KMS-11 (cell line): Measurements from ENCODE around the gene MKRN2.
"Not testable (repeated sequence)": the region's sequence is repeated elsewhere in the genome, so short reads cannot be mapped to it uniquely, and the experiment has no call there.

Source experiments
- H2AFZ ChIP-seq: fragments of 200-600 bp; sonication (generic); 2 replicates; pipeline ENCODE4 v1.6.1; 2016; ENCODE audit warnings: antibody characterized with exemption, mixed run types, low read depth
- H3K27ac ChIP-seq: fragments of 200-600 bp; sonication (generic); 2 replicates; pipeline ENCODE4 v1.6.1; 2016; ENCODE audit warnings: mild to moderate bottlenecking, mixed run types
- H3K27me3 ChIP-seq: fragments of 200-600 bp; sonication (generic); 2 replicates; pipeline ENCODE4 v1.6.1; 2017; ENCODE audit warnings: mild to moderate bottlenecking, low read depth, mixed run types, moderate library complexity; ENCODE audit not compliant: insufficient read depth
- H3K36me3 ChIP-seq: fragments of 200-600 bp; sonication (generic); 2 replicates; pipeline ENCODE4 v1.6.1; 2017; ENCODE audit warnings: mild to moderate bottlenecking, mixed run types; ENCODE audit not compliant: insufficient read depth
- H3K4me1 ChIP-seq: fragments of 200-600 bp; sonication (generic); 2 replicates; pipeline ENCODE4 v1.6.1; 2016; ENCODE audit warnings: mild to moderate bottlenecking, low read depth, mixed run types; ENCODE audit not compliant: poor library complexity, severe bottlenecking
- H3K4me2 ChIP-seq: fragments of 200-600 bp; sonication (generic); 2 replicates; pipeline ENCODE4 v1.7.0; 2016; ENCODE audit warnings: mild to moderate bottlenecking, mixed run types
- H3K4me3 ChIP-seq: fragments of 200-600 bp; sonication (generic); IDR thresholded peaks from 2 replicates; pipeline ENCODE4 v1.6.1; 2017; ENCODE audit warnings: low read depth, low read length, mixed read lengths; ENCODE audit not compliant: insufficient read depth
- H3K79me2 ChIP-seq: fragments of 200-600 bp; sonication (generic); 2 replicates; pipeline ENCODE4 v1.6.1; 2016; ENCODE audit warnings: low read depth, mixed run types; ENCODE audit not compliant: insufficient read depth
- H3K9ac ChIP-seq: fragments of 200-600 bp; sonication (generic); 2 replicates; pipeline ENCODE4 v1.6.1; 2016; ENCODE audit warnings: mild to moderate bottlenecking, mixed run types
- H4K20me1 ChIP-seq: fragments of 200-600 bp; sonication (generic); 2 replicates; pipeline ENCODE4 v1.6.1; 2016; ENCODE audit warnings: mild to moderate bottlenecking, mixed run types; ENCODE audit not compliant: insufficient read depth
- CTCF ChIP-seq: fragments of 200-600 bp; sonication (generic); conservative IDR thresholded peaks from 2 replicates; pipeline ENCODE4 v1.6.1; 2017; ENCODE audit warnings: low read depth, mild to moderate bottlenecking, antibody characterized with exemption, low read length, moderate library complexity, mixed read lengths

Gene MKRN2

GRCh38 chr3:12627370-12627769 lies 70.5 kb downstream of the MKRN2 start:
- peaks cover 75% of the 10 kb centered on the region for H3K79me2 ChIP-seq
- no peak overlapping the region for H3K4me2 ChIP-seq
- no peaks in the 10 kb centered on the region for H4K20me1 ChIP-seq
- H3K4me1 ChIP-seq = peaks cover 66% of the 10 kb centered on the region
- H3K4me3 ChIP-seq = no peak overlapping the region
- no peaks in the 10 kb centered on the region for H3K27me3 ChIP-seq
- H2AFZ ChIP-seq = no peak overlapping the region
- TF ChIP-seq CTCF = no peak
- no peak overlapping the region for H3K9ac ChIP-seq
- no peaks in the 10 kb centered on the region for H3K36me3 ChIP-seq
- H3K27ac ChIP-seq = no peak overlapping the region

GRCh38 chr3:12628813-12629212 lies 71.9 kb downstream of the MKRN2 start:
- no peak for TF ChIP-seq CTCF
- no peaks in the 10 kb centered on the region for H3K36me3 ChIP-seq
- no peak overlapping the region for H3K4me3 ChIP-seq
- no peak overlapping the region for H3K4me2 ChIP-seq
- no peak overlapping the region for H2AFZ ChIP-seq
- H3K79me2 ChIP-seq = peaks cover 89% of the 10 kb centered on the region
- no peaks in the 10 kb centered on the region for H3K27me3 ChIP-seq
- no peak overlapping the region for H3K27ac ChIP-seq
- no peak overlapping the region for H3K9ac ChIP-seq
- no peaks in the 10 kb centered on the region for H4K20me1 ChIP-seq
- H3K4me1 ChIP-seq = peaks cover 63% of the 10 kb centered on the region

GRCh38 chr3:12629560-12629959 lies 72.7 kb downstream of the MKRN2 start:
- Histone ChIP-seq H4K20me1 (no peaks in the 10 kb centered on the region), H3K27me3 (no peaks in the 10 kb centered on the region), H3K36me3 (no peaks in the 10 kb centered on the region), H3K27ac (no peak overlapping the region), H3K4me2 (no peak overlapping the region), H3K9ac (no peak overlapping the region), H3K4me1 (peaks cover 56% of the 10 kb centered on the region), H2AFZ (no peak overlapping the region), H3K79me2 (peaks cover 88% of the 10 kb centered on the region), H3K4me3 (no peak overlapping the region)
- no peak for TF ChIP-seq CTCF

GRCh38 chr3:12630292-12630691 lies 73.4 kb downstream of the MKRN2 start:
- Histone ChIP-seq H3K9ac (no peak overlapping the region), H3K27me3 (no peaks in the 10 kb centered on the region), H3K4me2 (no peak overlapping the region), H3K4me1 (peaks cover 48% of the 10 kb centered on the region), H2AFZ (no peak overlapping the region), H4K20me1 (no peaks in the 10 kb centered on the region), H3K79me2 (peaks cover 89% of the 10 kb centered on the region), H3K4me3 (no peak overlapping the region), H3K36me3 (no peaks in the 10 kb centered on the region), H3K27ac (no peak overlapping the region)
- no peak for TF ChIP-seq CTCF

GRCh38 chr3:12630843-12631242 lies 74.0 kb downstream of the MKRN2 start:
- not testable (repeated sequence) for H4K20me1 ChIP-seq, H2AFZ ChIP-seq, H3K4me3 ChIP-seq, H3K9ac ChIP-seq, H3K36me3 ChIP-seq, H3K27ac ChIP-seq, H3K4me2 ChIP-seq, H3K27me3 ChIP-seq
- peaks cover 43% of the 10 kb centered on the region for H3K4me1 ChIP-seq
- peaks cover 89% of the 10 kb centered on the region for H3K79me2 ChIP-seq
